Neural cell (in vitro differentiated cells): ENCODE data around the gene MAGI2.

ENCODE experiments used
- EZH2 ChIP-seq: fragments of 200-600, 300-800 bp; shearing (Covaris generic), sonication (generic); IDR thresholded peaks from 2 replicates; pipeline ENCODE4 v1.6.1; 2014; ENCODE audit warnings: antibody characterized with exemption, low read length, borderline replicate concordance, mild to moderate bottlenecking; ENCODE audit not compliant: insufficient read depth, poor library complexity, severe bottlenecking
- TF ChIP-seq, protein P1 (sequence below): fragments of 450-650 bp; IDR thresholded peaks from 2 replicates; pipeline ENCODE4 v1.5.1; 2014; ENCODE audit warnings: antibody characterized with exemption, mild to moderate bottlenecking, moderate library complexity; ENCODE audit not compliant: poor library complexity, severe bottlenecking

DNA sequence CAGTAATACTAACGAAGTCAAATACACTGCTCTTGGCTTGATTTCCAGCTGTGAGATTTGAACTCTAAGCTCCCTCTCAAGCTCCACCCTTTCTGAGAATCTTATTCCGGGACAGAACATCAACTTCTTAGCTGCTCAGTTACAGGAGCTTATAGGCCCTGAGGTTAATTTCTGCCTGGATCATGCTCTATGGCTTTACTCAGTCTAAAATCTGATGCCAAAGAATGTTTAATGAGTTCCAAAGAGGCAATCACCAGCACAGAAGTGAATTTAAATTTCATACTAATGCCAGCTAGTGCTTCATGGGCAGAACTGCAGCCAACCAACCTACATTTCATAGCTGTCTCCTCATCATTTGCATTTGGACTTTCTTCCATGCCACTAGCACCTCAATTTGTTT lies 707.2 kb downstream of the MAGI2 start:
- TF ChIP-seq, protein P1, sequence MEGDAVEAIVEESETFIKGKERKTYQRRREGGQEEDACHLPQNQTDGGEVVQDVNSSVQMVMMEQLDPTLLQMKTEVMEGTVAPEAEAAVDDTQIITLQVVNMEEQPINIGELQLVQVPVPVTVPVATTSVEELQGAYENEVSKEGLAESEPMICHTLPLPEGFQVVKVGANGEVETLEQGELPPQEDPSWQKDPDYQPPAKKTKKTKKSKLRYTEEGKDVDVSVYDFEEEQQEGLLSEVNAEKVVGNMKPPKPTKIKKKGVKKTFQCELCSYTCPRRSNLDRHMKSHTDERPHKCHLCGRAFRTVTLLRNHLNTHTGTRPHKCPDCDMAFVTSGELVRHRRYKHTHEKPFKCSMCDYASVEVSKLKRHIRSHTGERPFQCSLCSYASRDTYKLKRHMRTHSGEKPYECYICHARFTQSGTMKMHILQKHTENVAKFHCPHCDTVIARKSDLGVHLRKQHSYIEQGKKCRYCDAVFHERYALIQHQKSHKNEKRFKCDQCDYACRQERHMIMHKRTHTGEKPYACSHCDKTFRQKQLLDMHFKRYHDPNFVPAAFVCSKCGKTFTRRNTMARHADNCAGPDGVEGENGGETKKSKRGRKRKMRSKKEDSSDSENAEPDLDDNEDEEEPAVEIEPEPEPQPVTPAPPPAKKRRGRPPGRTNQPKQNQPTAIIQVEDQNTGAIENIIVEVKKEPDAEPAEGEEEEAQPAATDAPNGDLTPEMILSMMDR, result no peak
- no peak for TF ChIP-seq EZH2
